Loucy (cell line): ENCODE data around the gene NDUFV2.

Source experiments
- H2AFZ ChIP-seq: fragments of 200-600 bp; sonication (generic); 2 replicates; pipeline ENCODE4 v1.6.0; 2016; ENCODE audit warnings: antibody characterized with exemption, mild to moderate bottlenecking, low read length, moderate library complexity
- H3F3A ChIP-seq: fragments of 200-600 bp; 2 replicates; pipeline ENCODE4 v1.6.0; 2016; ENCODE audit warnings: antibody characterized with exemption, low read depth, mild to moderate bottlenecking
- H3K27me3 ChIP-seq: fragments of 200-600 bp; sonication (generic); 2 replicates; pipeline ENCODE4 v1.6.1; 2014; ENCODE audit warnings: low read length, mild to moderate bottlenecking; ENCODE audit not compliant: insufficient read depth, poor library complexity, severe bottlenecking
- H3K36me3 ChIP-seq: fragments of 200-600 bp; sonication (generic); 2 replicates; pipeline ENCODE4 v1.6.1; 2016; ENCODE audit warnings: low read length; ENCODE audit not compliant: insufficient read depth
- H3K4me1 ChIP-seq: fragments of 200-600 bp; sonication (generic); 2 replicates; pipeline ENCODE4 v1.5.1; 2014; ENCODE audit warnings: low read length, mild to moderate bottlenecking; ENCODE audit not compliant: insufficient read depth, poor library complexity, severe bottlenecking
- H3K4me2 ChIP-seq: fragments of 200-600 bp; sonication (generic); 2 replicates; pipeline ENCODE4 v1.6.0; 2014; ENCODE audit warnings: antibody characterized with exemption, low read length, low read depth, mild to moderate bottlenecking; ENCODE audit not compliant: poor library complexity, severe bottlenecking
- H3K4me3 ChIP-seq: fragments of 200-600 bp; sonication (generic); 2 replicates; pipeline ENCODE4 v1.5.1; 2014; ENCODE audit warnings: low read length, mild to moderate bottlenecking, mixed read lengths; ENCODE audit not compliant: poor library complexity, severe bottlenecking
- H3K79me2 ChIP-seq: fragments of 200-600 bp; sonication (generic); 2 replicates; pipeline ENCODE4 v1.6.1; 2014; ENCODE audit warnings: low read length; ENCODE audit not compliant: insufficient read depth
- H3K9ac ChIP-seq: fragments of 200-600 bp; sonication (generic); 2 replicates; pipeline ENCODE4 v1.6.0; 2014; ENCODE audit warnings: mild to moderate bottlenecking, low read depth, low read length, moderate library complexity; ENCODE audit not compliant: poor library complexity, severe bottlenecking
- H3K9me2 ChIP-seq: fragments of 200-600 bp; sonication (generic); replicated peaks from 2 replicates; pipeline ENCODE4 v1.6.1; 2016; ENCODE audit warnings: low read depth, low read length, mixed read lengths
- H3K9me3 ChIP-seq: fragments of 200-600 bp; sonication (generic); 2 replicates; pipeline ENCODE4 v1.6.1; 2014; ENCODE audit warnings: mild to moderate bottlenecking, antibody characterized with exemption, low read length, low read depth; ENCODE audit not compliant: insufficient read depth
- H4K20me1 ChIP-seq: fragments of 200-600 bp; sonication (generic); 2 replicates; pipeline ENCODE4 v1.6.0; 2014; ENCODE audit warnings: antibody characterized with exemption, low read length, mild to moderate bottlenecking; ENCODE audit not compliant: insufficient read depth, poor library complexity, severe bottlenecking
- CTCF ChIP-seq: fragments of 200-600 bp; sonication (generic); conservative IDR thresholded peaks from 2 replicates; pipeline ENCODE4 v1.5.1; 2014; ENCODE audit warnings: mild to moderate bottlenecking, antibody characterized with exemption, low read length
- EZH2phosphoT487 ChIP-seq: fragments of 200-600 bp; IDR thresholded peaks from 2 replicates; pipeline ENCODE4 v1.6.1; 2018; ENCODE audit warnings: antibody characterized with exemption, mild to moderate bottlenecking, moderate library complexity, borderline replicate concordance

NDUFV2 gene

GRCh38 chr18:9055626-9056025, 46.9 kb upstream of the NDUFV2 start:
- H4K20me1 ChIP-seq = no peaks in the 10 kb centered on the region
- no peak overlapping the region for H3K4me3 ChIP-seq
- no peaks in the 10 kb centered on the region for H3K36me3 ChIP-seq
- H3K9me3 ChIP-seq = no peaks in the 10 kb centered on the region; the same call in 1 of the 2 replicates
- no peaks in the 10 kb centered on the region for H3K27me3 ChIP-seq
- H3K9me2 ChIP-seq = no peaks in the 10 kb centered on the region
- H3K79me2 ChIP-seq = no peaks in the 10 kb centered on the region
- H2AFZ ChIP-seq = no peak overlapping the region; the same call in 1 of the 2 replicates
- no peak for TF ChIP-seq EZH2phosphoT487
- TF ChIP-seq CTCF = no peak
- H3F3A ChIP-seq = no peaks in the 10 kb centered on the region
- H3K4me2 ChIP-seq = no peak overlapping the region
- no peaks in the 10 kb centered on the region for H3K4me1 ChIP-seq
- H3K9ac ChIP-seq = no peak overlapping the region

GRCh38 chr18:9057646-9058045, 44.9 kb upstream of the NDUFV2 start:
- Histone ChIP-seq H4K20me1 (no peaks in the 10 kb centered on the region), H3K36me3 (no peaks in the 10 kb centered on the region), H3K4me1 (no peaks in the 10 kb centered on the region), H3K4me2 (no peak overlapping the region), H3K79me2 (no peaks in the 10 kb centered on the region), H3K9me3 (no peaks in the 10 kb centered on the region), H3K27me3 (no peaks in the 10 kb centered on the region), H2AFZ (no peak overlapping the region), H3K9ac (no peak overlapping the region), H3K9me2 (no peaks in the 10 kb centered on the region), H3K4me3 (no peak overlapping the region), H3F3A (no peaks in the 10 kb centered on the region)
- TF ChIP-seq CTCF = no peak
- no peak for TF ChIP-seq EZH2phosphoT487

- H3F3A ChIP-seq = no peaks in the 10 kb centered on the region
- no peak for TF ChIP-seq EZH2phosphoT487
- no peak for TF ChIP-seq CTCF
- H3K9me2 ChIP-seq = no peaks in the 10 kb centered on the region
- no peak overlapping the region for H3K4me2 ChIP-seq
- H3K4me3 ChIP-seq = no peak overlapping the region
- H3K36me3 ChIP-seq = no peaks in the 10 kb centered on the region
- no peaks in the 10 kb centered on the region for H4K20me1 ChIP-seq
- no peak overlapping the region for H2AFZ ChIP-seq
- H3K9ac ChIP-seq = no peak overlapping the region
- H3K9me3 ChIP-seq = no peaks in the 10 kb centered on the region
- no peaks in the 10 kb centered on the region for H3K79me2 ChIP-seq
- no peaks in the 10 kb centered on the region for H3K27me3 ChIP-seq
- H3K4me1 ChIP-seq = no peaks in the 10 kb centered on the region
Observed at GRCh38 chr18:9058406-9058805, 44.1 kb upstream of the NDUFV2 start.
